GM12878 (cell line): ENCODE results near the gene PCIF1. TPM values are rescaled to one million over a fixed set of nuclear protein-coding genes. Genes with fewer than 3 reads are reported as not detected.

Experiments
- ATAC-seq: fragments of 200-7000 bp; cut with Tn5 transposase; 3 replicates; pipeline ENCODE4 v1.9.1; 2020; ENCODE audit warnings: mild to moderate bottlenecking, moderate library complexity
- BruUV-seq: library from RNA; stranded (reverse); fragments of 400-500 nt; replicated peaks from 2 replicates; lab custom pipeline; 2021; lab: Mats Ljungman, UMichigan
- CTCF ChIA-PET: fragments of 300-600 bp; sonication (Branson Sonifier 250); formaldehyde crosslinking; extraction: SDS; loops from one replicate; lab custom pipeline; 2021; ENCODE audit warnings: inconsistent platforms; lab: Yijun Ruan, JAX
- POLR2A ChIA-PET: fragments of 350-600 bp; formaldehyde crosslinking; extraction: SDS; loops from one replicate; lab custom pipeline; 2021; ENCODE audit warnings: inconsistent platforms; lab: Charles Lee
- RAD21 ChIA-PET: fragments of 300-600 bp; sonication (Branson Sonifier 250); formaldehyde crosslinking; loops from one replicate; lab custom pipeline; 2023; ENCODE audit warnings: antibody characterized with exemption; ENCODE audit not compliant: unreplicated experiment; lab: Charles Lee
- SMC1A ChIA-PET: fragments of 300-600 bp; sonication (Branson Sonifier 250); formaldehyde crosslinking; loops from one replicate; lab custom pipeline; 2023; ENCODE audit not compliant: unreplicated experiment, uncharacterized antibody; lab: Charles Lee
- DNase-seq: peaks from one replicate; pipeline ENCODE4 v3.0.0-alpha.2; 2011; ENCODE audit warnings: low read depth, low spot score
- FAIRE-seq: peaks from 3 replicates; lab custom pipeline; 2011; peaks lifted over from hg19 to GRCh38; lab: Jason Lieb, UNC
- H2AFZ ChIP-seq: 2 replicates; pipeline ENCODE4 v1.6.0; 2011; ENCODE audit warnings: low read depth, low read length, control low read depth; ENCODE audit not compliant: control insufficient read depth
- H3K27ac ChIP-seq: 2 replicates; pipeline ENCODE4 v1.5.1; 2011; ENCODE audit warnings: control low read depth; ENCODE audit not compliant: control insufficient read depth, insufficient read depth
- H3K27me3 ChIP-seq, 2 experiments: replicated peaks in 1 of 2; 2 replicates each; pipeline versions ENCODE4 v1.6.0 to v1.6.1; 2011; ENCODE audit warnings: low read length in 1 of 2; ENCODE audit not compliant: control insufficient read depth in 2 of 2, insufficient read depth in 2 of 2
- H3K36me3 ChIP-seq, 2 experiments: 2 replicates each; pipeline ENCODE4 v1.5.1; 2011; ENCODE audit warnings: low read length in 1 of 2; ENCODE audit not compliant: control insufficient read depth in 2 of 2, insufficient read depth in 2 of 2
- H3K4me1 ChIP-seq: 2 replicates; pipeline ENCODE4 v1.6.1; 2011; ENCODE audit warnings: mild to moderate bottlenecking, low read length, moderate library complexity, mixed read lengths; ENCODE audit not compliant: control insufficient read depth, insufficient read depth
- H3K4me2 ChIP-seq: 2 replicates; pipeline ENCODE4 v1.6.0; 2011; ENCODE audit warnings: control low read depth; ENCODE audit not compliant: control insufficient read depth, insufficient read depth
- H3K4me3 ChIP-seq: fragments of 200-600 bp; sonication (generic); 2 replicates; pipeline ENCODE4 v1.5.1; 2016
- H3K79me2 ChIP-seq: 2 replicates; pipeline ENCODE4 v1.6.0; 2011; ENCODE audit warnings: low read length; ENCODE audit not compliant: control insufficient read depth, insufficient read depth
- H3K9ac ChIP-seq: 2 replicates; pipeline ENCODE4 v1.8.0; 2011; ENCODE audit warnings: low read length, control low read depth, mixed read lengths; ENCODE audit not compliant: control insufficient read depth, insufficient read depth
- H3K9me3 ChIP-seq: replicated peaks from 3 replicates; pipeline ENCODE4 v1.5.1; 2011; ENCODE audit warnings: mild to moderate bottlenecking, low read length; ENCODE audit not compliant: control insufficient read depth, insufficient read depth
- H4K20me1 ChIP-seq: 2 replicates; pipeline ENCODE4 v1.6.0; 2011; ENCODE audit not compliant: control insufficient read depth, insufficient read depth
- BRCA1 ChIP-seq: IDR thresholded peaks from 2 replicates; pipeline ENCODE4 v1.6.1; 2011; ENCODE audit warnings: low read depth, low read length, improper control_type of control experiment
- CBX3 ChIP-seq: fragments of 200-600 bp; sonication (generic); IDR thresholded peaks from 2 replicates; pipeline ENCODE4 v1.6.1; 2016; ENCODE audit warnings: low read depth, borderline replicate concordance
- CHD4 ChIP-seq: fragments of 200-600 bp; sonication (generic); IDR thresholded peaks from 2 replicates; pipeline ENCODE4 v1.6.1; 2016; ENCODE audit warnings: mild to moderate bottlenecking
- FOXK2 ChIP-seq: fragments of 450-650 bp; IDR thresholded peaks from 2 replicates; pipeline ENCODE4 v1.6.1; 2017; ENCODE audit warnings: mild to moderate bottlenecking, moderate library complexity
- HDAC2 ChIP-seq: fragments of 200-600 bp; sonication (generic); IDR thresholded peaks from 2 replicates; pipeline ENCODE4 v1.6.1; 2017
- IRF4 ChIP-seq: IDR thresholded peaks from 2 replicates; pipeline ENCODE4 v1.6.1; 2011; ENCODE audit warnings: low read depth, low read length
- JUND ChIP-seq: IDR thresholded peaks from 2 replicates; pipeline ENCODE4 v1.6.1; 2012; ENCODE audit warnings: low read depth, mild to moderate bottlenecking, low read length, improper control_type of control experiment, moderate library complexity
- NRF1 ChIP-seq: conservative IDR thresholded peaks from 2 replicates; pipeline ENCODE4 v1.6.1; 2011; ENCODE audit warnings: mild to moderate bottlenecking, low read depth, low read length, improper control_type of control experiment
- POU2F2 ChIP-seq: IDR thresholded peaks from 3 replicates; pipeline ENCODE4 v1.6.1; 2011; ENCODE audit warnings: low read depth, mild to moderate bottlenecking, low read length, borderline replicate concordance
- RBBP5 ChIP-seq: fragments of 200-600 bp; sonication (generic); conservative IDR thresholded peaks from 2 replicates; pipeline ENCODE4 v1.6.1; 2016
- STAT1 ChIP-seq: fragments of 450-650 bp; conservative IDR thresholded peaks from 2 replicates; pipeline ENCODE4 v1.6.1; 2014; ENCODE audit warnings: antibody characterized with exemption, mild to moderate bottlenecking
- TAF1 ChIP-seq: IDR thresholded peaks from 2 replicates; pipeline ENCODE4 v1.6.1; 2011; ENCODE audit warnings: mild to moderate bottlenecking, low read depth, low read length, borderline replicate concordance
- TCF12 ChIP-seq: IDR thresholded peaks from 2 replicates; pipeline ENCODE4 v1.6.1; 2011; ENCODE audit warnings: low read depth, mild to moderate bottlenecking, low read length
- YBX1 ChIP-seq: fragments of 450-650 bp; IDR thresholded peaks from 2 replicates; pipeline ENCODE4 v1.6.1; 2016; ENCODE audit warnings: antibody characterized with exemption
- YY1 ChIP-seq: IDR thresholded peaks from 2 replicates; pipeline ENCODE4 v1.6.1; 2011; ENCODE audit warnings: low read depth, mild to moderate bottlenecking, low read length
- ZZZ3 ChIP-seq: IDR thresholded peaks from 2 replicates; pipeline ENCODE4 v1.6.1; 2011; ENCODE audit warnings: low read depth; ENCODE audit not compliant: control insufficient read depth, insufficient read length
- WGBS: methylation state at CpG from one replicate; pipeline ENCODE4 v1.1.6; 2016; ENCODE audit warnings: low lambda C conversion rate; ENCODE audit not compliant: insufficient replicate concordance, insufficient coverage; ENCODE audit errors: missing lambda C conversion rate; 5-methylcytosine and 5-hydroxymethylcytosine counted together
- in situ Hi-C: fragments of 300-500 bp; cut with MboI; formaldehyde crosslinking; loops from 9 replicates; pipeline ENCODE4 v1.14.3; 2018; ENCODE audit warnings: mixed read lengths
- intact Hi-C: fragments of 100-400 bp; cut with micrococcal nuclease; formaldehyde crosslinking; loops from one replicate; pipeline ENCODE4 v1.14.2; 2022; ENCODE audit not compliant: unreplicated experiment
- polyA plus RNA-seq, 11 experiments: library from polyadenylated mRNA; depleted of rRNA in 4 of 11; unstranded in 6 of 11; stranded (reverse) in 5 of 11; fragments of >200 nt; fragmentation: Nextera tagmentation in 4 of 11; fragmentation: Illumina TruSeq in 1 of 11; extraction: Ambion mirVana in 4 of 11; extraction: Trizol in 1 of 11; gene quantifications; 1 replicate in 1 of 11; 2 replicates in 10 of 11; pipeline versions ENCODE4 v1.2.1 to v1.2.3, GENCODE V29; 2011 to 2016; ENCODE audit warnings: inconsistent platforms in 2 of 11, missing spikeins in 2 of 11, low read depth in 1 of 11
- total RNA-seq, 4 experiments: library from RNA; depleted of rRNA in 3 of 4; stranded (reverse); fragments of >200 nt in 3 of 4; fragmentation: Illumina TruSeq in 1 of 4; extraction: Trizol in 1 of 4; gene quantifications; 2 replicates each; pipeline versions ENCODE4 v1.2.1 to v1.2.3, GENCODE V29; 2013 to 2021
- TF ChIP-seq, protein P1 (sequence below): fragments of 450-650 bp; formaldehyde crosslinking; IDR thresholded peaks from 2 replicates; pipeline ENCODE4 v1.4.0; 2022; ENCODE audit warnings: mild to moderate bottlenecking, moderate library complexity
- TF ChIP-seq, protein P2 (sequence below): fragments of 450-650 bp; formaldehyde crosslinking; IDR thresholded peaks from 2 replicates; pipeline ENCODE4 v1.4.0; 2020; ENCODE audit warnings: mild to moderate bottlenecking, moderate library complexity

Gene PCIF1
- total and polyA plus RNA-seq, 10 of the 15 experiments (the other 5 are each of a cell fraction or from before 2014, with no cell fraction given), result 8.4 to 32.9 (median 17.6) TPM

DNA sequence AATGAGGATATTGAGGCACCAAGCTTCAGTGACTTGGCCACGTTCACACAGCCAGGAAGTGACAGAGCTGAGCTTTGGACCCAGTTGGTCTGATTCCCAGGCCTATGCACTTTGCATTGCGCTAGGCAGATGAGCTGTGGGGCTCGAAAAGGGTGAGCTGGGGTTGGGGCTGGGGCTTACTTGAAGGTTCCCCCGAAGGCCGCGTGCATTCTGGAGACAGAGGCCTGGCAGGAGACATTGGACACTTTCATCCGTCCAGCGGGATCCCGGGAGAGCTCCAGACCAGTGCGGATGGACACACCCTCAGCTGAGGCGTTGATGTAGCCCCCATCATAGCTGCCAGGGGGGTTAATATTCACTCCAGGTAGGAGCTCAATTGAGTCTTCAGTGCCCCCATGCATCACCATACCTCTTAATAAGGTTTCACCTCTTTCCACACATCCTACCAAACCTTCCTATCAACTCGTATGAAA lies 25.1 kb upstream of the PCIF1 start:
- Histone ChIP-seq H3K9ac (no peak overlapping the region), H3K27me3 (no peaks in the 10 kb centered on the region), H2AFZ (no peak overlapping the region), H4K20me1 (no peaks in the 10 kb centered on the region), H3K36me3 (no peaks in the 10 kb centered on the region), H3K4me2 (no peak overlapping the region), H3K79me2 (no peaks in the 10 kb centered on the region), H3K9me3 (no peaks in the 10 kb centered on the region), H3K27ac (no peak overlapping the region), H3K4me3 (no peak overlapping the region), H3K4me1 (peaks cover 15% of the 10 kb centered on the region)
- ATAC-seq, result no peak
- ChIA-PET POLR2A (interaction anchor here (0.6 to 3.9 kb wide), 7 partner anchors 10 to 104 kb away, joined by 3 to 32 read pairs (median 3); partner anchors contain the start of genes CTSA, NEURL2 and PCIF1), RAD21 (no interaction called here), CTCF (interaction anchor here (0.9 to 3.1 kb wide), 4 partner anchors 24 to 111 kb away, joined by 3 to 19 read pairs (median 4); no protein-coding TSS in a partner anchor), SMC1A (interaction anchor here (0.8 to 3.5 kb wide), 5 partner anchors 17 to 62 kb away, joined by 3 to 12 read pairs (median 3); partner anchors contain the start of genes CTSA and NEURL2)
- DNase-seq, result no peak
- FAIRE-seq, result no peak
- in situ Hi-C loops (no loop called here), intact Hi-C loops (no loop called here)
- no peak for TF ChIP-seq POU2F2
- TF ChIP-seq CBX3, result no peak
- no peak for TF ChIP-seq NRF1
- TF ChIP-seq FOXK2, result no peak
- no peak for TF ChIP-seq HDAC2
- TF ChIP-seq TAF1, result no peak
- no peak for TF ChIP-seq RBBP5
- TF ChIP-seq BRCA1, result no peak
- TF ChIP-seq, protein P1, sequence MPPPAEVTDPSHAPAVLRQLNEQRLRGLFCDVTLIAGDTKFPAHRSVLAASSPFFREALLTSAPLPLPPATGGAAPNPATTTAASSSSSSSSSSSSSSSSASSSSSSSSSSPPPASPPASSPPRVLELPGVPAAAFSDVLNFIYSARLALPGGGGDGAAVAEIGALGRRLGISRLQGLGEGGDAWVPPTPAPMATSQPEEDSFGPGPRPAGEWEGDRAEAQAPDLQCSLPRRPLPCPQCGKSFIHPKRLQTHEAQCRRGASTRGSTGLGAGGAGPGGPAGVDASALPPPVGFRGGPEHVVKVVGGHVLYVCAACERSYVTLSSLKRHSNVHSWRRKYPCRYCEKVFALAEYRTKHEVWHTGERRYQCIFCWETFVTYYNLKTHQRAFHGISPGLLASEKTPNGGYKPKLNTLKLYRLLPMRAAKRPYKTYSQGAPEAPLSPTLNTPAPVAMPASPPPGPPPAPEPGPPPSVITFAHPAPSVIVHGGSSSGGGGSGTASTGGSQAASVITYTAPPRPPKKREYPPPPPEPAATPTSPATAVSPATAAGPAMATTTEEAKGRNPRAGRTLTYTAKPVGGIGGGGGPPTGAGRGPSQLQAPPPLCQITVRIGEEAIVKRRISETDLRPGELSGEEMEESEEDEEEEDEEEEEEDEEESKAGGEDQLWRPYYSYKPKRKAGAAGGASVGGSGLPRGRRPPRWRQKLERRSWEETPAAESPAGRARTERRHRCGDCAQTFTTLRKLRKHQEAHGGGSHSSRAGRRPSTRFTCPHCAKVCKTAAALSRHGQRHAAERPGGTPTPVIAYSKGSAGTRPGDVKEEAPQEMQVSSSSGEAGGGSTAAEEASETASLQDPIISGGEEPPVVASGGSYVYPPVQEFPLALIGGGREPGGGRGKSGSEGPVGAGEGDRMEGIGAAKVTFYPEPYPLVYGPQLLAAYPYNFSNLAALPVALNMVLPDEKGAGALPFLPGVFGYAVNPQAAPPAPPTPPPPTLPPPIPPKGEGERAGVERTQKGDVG (CRISPR knock-in tag), result no peak
- no peak for TF ChIP-seq YBX1
- TF ChIP-seq, protein P2, sequence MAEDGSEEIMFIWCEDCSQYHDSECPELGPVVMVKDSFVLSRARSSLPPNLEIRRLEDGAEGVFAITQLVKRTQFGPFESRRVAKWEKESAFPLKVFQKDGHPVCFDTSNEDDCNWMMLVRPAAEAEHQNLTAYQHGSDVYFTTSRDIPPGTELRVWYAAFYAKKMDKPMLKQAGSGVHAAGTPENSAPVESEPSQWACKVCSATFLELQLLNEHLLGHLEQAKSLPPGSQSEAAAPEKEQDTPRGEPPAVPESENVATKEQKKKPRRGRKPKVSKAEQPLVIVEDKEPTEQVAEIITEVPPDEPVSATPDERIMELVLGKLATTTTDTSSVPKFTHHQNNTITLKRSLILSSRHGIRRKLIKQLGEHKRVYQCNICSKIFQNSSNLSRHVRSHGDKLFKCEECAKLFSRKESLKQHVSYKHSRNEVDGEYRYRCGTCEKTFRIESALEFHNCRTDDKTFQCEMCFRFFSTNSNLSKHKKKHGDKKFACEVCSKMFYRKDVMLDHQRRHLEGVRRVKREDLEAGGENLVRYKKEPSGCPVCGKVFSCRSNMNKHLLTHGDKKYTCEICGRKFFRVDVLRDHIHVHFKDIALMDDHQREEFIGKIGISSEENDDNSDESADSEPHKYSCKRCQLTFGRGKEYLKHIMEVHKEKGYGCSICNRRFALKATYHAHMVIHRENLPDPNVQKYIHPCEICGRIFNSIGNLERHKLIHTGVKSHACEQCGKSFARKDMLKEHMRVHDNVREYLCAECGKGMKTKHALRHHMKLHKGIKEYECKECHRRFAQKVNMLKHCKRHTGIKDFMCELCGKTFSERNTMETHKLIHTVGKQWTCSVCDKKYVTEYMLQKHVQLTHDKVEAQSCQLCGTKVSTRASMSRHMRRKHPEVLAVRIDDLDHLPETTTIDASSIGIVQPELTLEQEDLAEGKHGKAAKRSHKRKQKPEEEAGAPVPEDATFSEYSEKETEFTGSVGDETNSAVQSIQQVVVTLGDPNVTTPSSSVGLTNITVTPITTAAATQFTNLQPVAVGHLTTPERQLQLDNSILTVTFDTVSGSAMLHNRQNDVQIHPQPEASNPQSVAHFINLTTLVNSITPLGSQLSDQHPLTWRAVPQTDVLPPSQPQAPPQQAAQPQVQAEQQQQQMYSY, result no peak
- no peak for TF ChIP-seq ZZZ3
- no peak for TF ChIP-seq YY1
- no peak for TF ChIP-seq IRF4
- no peak for TF ChIP-seq JUND
- no peak for TF ChIP-seq CHD4
- no peak for TF ChIP-seq STAT1
- no peak for TF ChIP-seq TCF12
- WGBS, result 88% methylated on average over 12 of the region's 12 CpGs
- BruUV-seq, result no TSS peak
